ENCODE measurements around the gene TAF6. TPM values are rescaled to one million over a fixed set of nuclear protein-coding genes. Genes with fewer than 3 reads are reported as not detected.

Gene TAF6
- total and polyA plus RNA-seq, 9 donors, result 35.9 to 66.1 (median 57.1) TPM

DNA sequence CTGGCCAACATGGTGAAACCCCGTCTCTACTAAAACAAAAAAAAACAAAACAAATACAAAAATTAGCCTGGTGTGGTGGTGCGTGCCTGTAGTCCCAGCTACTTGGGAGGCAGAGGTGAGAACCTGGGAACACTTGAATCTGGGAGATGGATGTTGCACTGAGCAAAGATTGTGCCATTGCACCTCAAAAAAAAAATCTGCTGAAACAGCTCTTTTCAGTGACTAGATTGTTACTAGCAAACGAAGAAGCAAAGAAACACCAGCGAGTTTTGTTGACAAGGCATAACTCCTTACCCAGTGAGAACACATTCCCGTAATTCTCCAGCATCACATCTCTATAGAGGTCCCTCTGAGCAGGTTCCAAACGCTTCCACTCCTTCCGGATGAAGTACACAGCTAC lies 44.3 kb downstream of the TAF6 start:
- Histone ChIP-seq H3K27ac (no peak overlapping the region), H3K36me3 (peaks cover 15% of the 10 kb centered on the region), H3K9me3 (peaks cover 6 to 27% of the 10 kb centered on the region in 2 donors), H3K4me1 (ENCODE audit: insufficient read depth) (peaks cover 1% of the 10 kb centered on the region), H3K27me3 (no peaks in the 10 kb centered on the region), H3K4me3 (no peak overlapping the region)
- intact Hi-C loops (cut with DNase I), result no loop called here
- DNase-seq, result no peak
- whole genome bisulfite sequencing, 3 donors, result 86 to 96% (median 95%) methylated on average over 7 of the region's 7 CpGs
- TF ChIP-seq EP300 (IDR thresholded peaks at IDR 0.05) (no peak), CTCF (IDR thresholded peaks at IDR 0.05) (no peak), POLR2A (IDR thresholded peaks at IDR 0.05) (no peak)

DNA sequence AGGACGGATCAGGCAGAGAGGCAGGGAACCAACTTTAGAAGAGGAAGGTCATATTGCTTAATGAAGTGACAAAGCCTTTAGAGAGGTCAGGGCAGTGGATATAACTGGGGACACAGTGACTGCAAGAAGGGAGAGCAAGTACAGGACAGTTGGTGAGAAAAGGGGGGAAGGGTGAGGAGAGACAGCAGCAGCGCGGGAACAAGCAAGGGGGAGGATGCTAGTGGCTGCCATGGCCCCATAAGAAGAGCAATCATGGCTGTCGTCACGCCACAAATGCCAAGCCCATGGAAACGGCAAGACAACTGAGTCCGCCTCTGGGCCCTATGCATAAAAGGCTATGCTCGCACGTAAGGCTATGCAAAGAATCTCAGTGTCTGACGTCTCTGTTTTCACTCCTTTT lies 46.7 kb downstream of the TAF6 start:
- intact Hi-C loops (cut with DNase I), result no loop called here
- H3K27ac ChIP-seq, result no peak overlapping the region
- H3K36me3 ChIP-seq, result peaks cover 15% of the 10 kb centered on the region
- H3K27me3 ChIP-seq, result no peaks in the 10 kb centered on the region
- DNase-seq, result no peak
- no peak overlapping the region for H3K4me3 ChIP-seq
- H3K4me1 ChIP-seq (ENCODE audit: insufficient read depth), result no peaks in the 10 kb centered on the region
- WGBS, 3 donors, result 96 to 98% (median 97%) methylated on average over 10 of the region's 10 CpGs
- no peak for TF ChIP-seq CTCF (IDR thresholded peaks at IDR 0.05)
- peaks cover 6 to 27% of the 10 kb centered on the region in 2 donors for H3K9me3 ChIP-seq

DNA sequence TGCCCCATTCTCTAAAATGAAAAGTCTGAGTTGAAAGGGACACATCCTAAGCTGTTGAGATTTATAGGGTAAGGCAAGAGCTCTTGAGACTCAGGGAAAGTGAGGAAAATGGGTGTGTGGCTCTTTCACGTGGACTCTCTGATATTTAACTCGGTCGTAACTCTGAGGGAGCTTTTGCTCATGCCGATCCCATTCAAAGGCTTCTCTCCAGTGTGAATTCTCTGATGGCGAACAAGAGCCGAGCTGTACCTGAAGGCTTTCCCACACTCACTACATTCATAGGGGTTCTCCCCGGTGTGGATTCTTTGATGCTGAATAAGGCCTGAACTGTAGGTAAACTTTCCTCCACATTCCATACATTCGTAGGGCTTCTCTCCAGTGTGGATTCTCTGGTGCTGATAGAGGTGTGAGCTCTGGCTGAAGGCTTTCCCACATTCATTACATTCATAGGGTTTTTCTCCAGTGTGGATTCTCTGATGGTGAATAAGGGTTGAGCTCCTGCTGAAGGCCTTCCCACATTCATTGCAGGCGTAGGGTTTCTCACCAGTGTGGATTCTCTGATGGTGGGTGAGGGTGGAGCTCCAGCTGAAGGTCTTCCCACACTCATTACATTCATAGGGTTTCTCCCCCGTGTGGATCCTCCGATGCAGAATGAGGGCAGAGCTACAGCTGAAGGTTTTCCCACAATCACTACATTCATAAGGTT lies 48.0 kb downstream of the TAF6 start:
- H3K27me3 ChIP-seq, result no peaks in the 10 kb centered on the region
- WGBS, 3 donors, result 97 to 98% (median 98%) methylated on average over 11 of the region's 11 CpGs
- H3K9me3 ChIP-seq, result peaks cover 6 to 27% of the 10 kb centered on the region in 2 donors
- intact Hi-C loops (cut with DNase I), result no loop called here
- DNase-seq, result no peak
- TF ChIP-seq POLR2A (IDR thresholded peaks at IDR 0.05), result no peak
- no peak for TF ChIP-seq EP300 (IDR thresholded peaks at IDR 0.05)
- no peak for TF ChIP-seq CTCF (IDR thresholded peaks at IDR 0.05)
- H3K4me1 ChIP-seq (ENCODE audit: insufficient read depth), result no peaks in the 10 kb centered on the region
- H3K36me3 ChIP-seq, result peaks cover 15% of the 10 kb centered on the region
- no peak overlapping the region for H3K27ac ChIP-seq
- H3K4me3 ChIP-seq, result no peak overlapping the region

GRCh38 chr7:100069991-100070390 lies 49.2 kb downstream of the TAF6 start:
- H3K4me1 ChIP-seq (ENCODE audit: insufficient read depth), result peaks cover 5% of the 10 kb centered on the region
- H3K36me3 ChIP-seq, result peaks cover 15% of the 10 kb centered on the region

More at GRCh38 chr7:100069991-100070390, 49.2 kb downstream of the TAF6 start:
- TF ChIP-seq EP300 (IDR thresholded peaks at IDR 0.05), result no peak
- no peak for TF ChIP-seq POLR2A (IDR thresholded peaks at IDR 0.05)
- no peak for TF ChIP-seq CTCF (IDR thresholded peaks at IDR 0.05)
- no peak for DNase-seq
- H3K27ac ChIP-seq, result no peak overlapping the region
- 96 to 97% (median 97%) methylated on average over 5 of the region's 5 CpGs for WGBS, 3 donors
- H3K9me3 ChIP-seq, result peaks cover 6 to 27% of the 10 kb centered on the region in 2 donors
- no peaks in the 10 kb centered on the region for H3K27me3 ChIP-seq
- no peak overlapping the region for H3K4me3 ChIP-seq
- intact Hi-C loops (cut with DNase I), result no loop called here
